RWPE2 (cell line): Measurements from ENCODE around the gene ADAMTS3.
A peak's percentile ranks its signal among the peaks of the same experiment; 100 is the strongest.

ENCODE experiments used
- ATAC-seq: fragments of 200-7000 bp; cut with Tn5 transposase; 3 replicates; pipeline ENCODE4 v1.9.1; 2021; ENCODE audit warnings: low read depth
- DNase-seq: peaks from one replicate; pipeline ENCODE4 v3.0.0-alpha.2; 2020; ENCODE audit warnings: low spot score
- H3K27ac ChIP-seq: fragments of 450-650 bp; 2 replicates; pipeline ENCODE4 v1.5.1; 2017; ENCODE audit warnings: mild to moderate bottlenecking; ENCODE audit not compliant: poor library complexity, severe bottlenecking
- H3K27me3 ChIP-seq: fragments of 250-450 bp; sonication (Bioruptor Pico); 2 replicates; pipeline ENCODE4 v1.5.1; 2021; ENCODE audit warnings: mild to moderate bottlenecking, moderate library complexity; ENCODE audit not compliant: insufficient read depth, poor library complexity, severe bottlenecking
- H3K36me3 ChIP-seq: fragments of 250-450 bp; sonication (Bioruptor Pico); 2 replicates; pipeline ENCODE4 v1.5.1; 2020; ENCODE audit warnings: low read depth, mild to moderate bottlenecking, moderate library complexity
- H3K4me1 ChIP-seq: fragments of 250-450 bp; sonication (Bioruptor Pico); 2 replicates; pipeline ENCODE4 v1.5.1; 2021; ENCODE audit warnings: mild to moderate bottlenecking, moderate library complexity; ENCODE audit not compliant: insufficient read depth, poor library complexity, severe bottlenecking
- H3K4me3 ChIP-seq: fragments of 250-450 bp; sonication (Bioruptor Pico); 2 replicates; pipeline ENCODE4 v1.5.1; 2021; ENCODE audit warnings: mild to moderate bottlenecking, moderate library complexity; ENCODE audit not compliant: severe bottlenecking
- H3K9me3 ChIP-seq: fragments of 250-450 bp; sonication (Bioruptor Pico); 2 replicates; pipeline ENCODE4 v1.5.1; 2021; ENCODE audit warnings: mild to moderate bottlenecking, moderate library complexity; ENCODE audit not compliant: severe bottlenecking
- CTCF ChIP-seq: fragments of 450-650 bp; IDR thresholded peaks from one replicate; pipeline ENCODE4 v1.5.1; 2017; ENCODE audit warnings: mild to moderate bottlenecking, moderate library complexity; ENCODE audit not compliant: poor library complexity, severe bottlenecking

Gene ADAMTS3

GRCh38 chr4:72568959-72569718, at the start of gene ADAMTS3:
TSS of gene ADAMTS3 (minus strand) at chr4:72569221. CDS start at chr4:72568762, 459 bp downstream.
- no peaks in the 10 kb centered on the region for H3K9me3 ChIP-seq
- H3K27ac ChIP-seq = no peak within 1 kb of the TSS
- no peak for TF ChIP-seq CTCF
- no peaks in the 10 kb centered on the region for H3K36me3 ChIP-seq
- H3K27me3 ChIP-seq = no peaks in the 10 kb centered on the region
- DNase-seq (peak; percentile 48), ATAC-seq (peak; percentile 57)
- H3K4me1 ChIP-seq = peaks cover 3% of the 10 kb centered on the region
- H3K4me3 ChIP-seq = peak within 1 kb of the TSS; percentile 26

GRCh38 chr4:72613959-72614358, 44.9 kb upstream of the ADAMTS3 start:
- no peak for TF ChIP-seq CTCF
- H3K27ac ChIP-seq = no peak overlapping the region
- H3K4me3 ChIP-seq = no peak overlapping the region
- ATAC-seq = peak; percentile 21; the same call in 1 of the 3 replicates
- H3K36me3 ChIP-seq = no peaks in the 10 kb centered on the region
- H3K27me3 ChIP-seq = no peaks in the 10 kb centered on the region
- DNase-seq = no peak
- no peaks in the 10 kb centered on the region for H3K9me3 ChIP-seq
- H3K4me1 ChIP-seq = no peaks in the 10 kb centered on the region

GRCh38 chr4:72606751-72607150, 37.7 kb upstream of the ADAMTS3 start:
- Histone ChIP-seq H3K4me3 (no peak overlapping the region), H3K4me1 (peaks cover 6% of the 10 kb centered on the region), H3K27ac (no peak overlapping the region), H3K27me3 (no peaks in the 10 kb centered on the region), H3K9me3 (peaks cover 3% of the 10 kb centered on the region), H3K36me3 (no peaks in the 10 kb centered on the region)
- DNase-seq (no peak), ATAC-seq (no peak)
- no peak for TF ChIP-seq CTCF

- DNase-seq = peak; percentile 64
Measured at GRCh38 chr4:72604324-72604723, 35.3 kb upstream of the ADAMTS3 start.

More at GRCh38 chr4:72604324-72604723, 35.3 kb upstream of the ADAMTS3 start:
- Histone ChIP-seq H3K27ac (no peak overlapping the region), H3K4me1 (peaks cover 6% of the 10 kb centered on the region), H3K9me3 (peaks cover 3% of the 10 kb centered on the region), H3K4me3 (no peak overlapping the region), H3K27me3 (no peaks in the 10 kb centered on the region), H3K36me3 (no peaks in the 10 kb centered on the region)
- ATAC-seq = peak; percentile 75
- no peak for TF ChIP-seq CTCF
